GM19239 (cell line): Measurements from ENCODE around the gene GINS3.
"Not testable (repeated sequence)": the region's sequence is repeated elsewhere in the genome, so short reads cannot be mapped to it uniquely, and the experiment has no call there.

ENCODE experiments used
- DNase-seq: peaks from one replicate; pipeline ENCODE4 v3.0.0; 2011; ENCODE audit warnings: low spot score; ENCODE audit not compliant: insufficient read length
- FAIRE-seq: peaks from 2 replicates; lab custom pipeline; 2011; peaks lifted over from hg19 to GRCh38; lab: Jason Lieb, UNC

Gene GINS3

GRCh38 chr16:58385218-58385773 lies 7.0 kb upstream of the GINS3 start:
- no peak for FAIRE-seq
- DNase-seq: no peak

GRCh38 chr16:58389724-58390123 lies 2.5 kb upstream of the GINS3 start:
- FAIRE-seq (no peak), DNase-seq (no peak)

DNA sequence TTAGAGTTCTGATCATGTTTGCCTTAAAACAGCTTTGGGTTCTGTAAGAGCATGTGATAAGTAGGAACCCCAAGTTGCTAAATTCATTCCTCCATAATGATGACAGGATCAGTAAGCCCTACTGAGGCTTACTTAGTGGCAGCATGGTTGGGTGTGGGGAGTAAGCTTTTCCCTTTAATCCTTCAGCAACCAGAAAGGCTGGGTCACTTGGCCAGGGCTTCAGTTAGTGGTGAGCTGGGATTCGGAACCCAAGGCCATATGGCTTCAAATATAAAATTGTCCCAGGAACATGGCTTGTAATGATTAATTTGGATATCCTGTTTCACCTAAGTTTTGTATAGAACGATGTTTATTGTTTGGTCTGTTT lies 850 bp downstream of the GINS3 start:
- DNase-seq (peak; percentile 31), FAIRE-seq (no peak)

GRCh38 chr16:58396897-58397296 lies 4.6 kb downstream of the GINS3 start:
- DNase-seq, FAIRE-seq: not testable (repeated sequence)

- FAIRE-seq: no peak
Observed at GRCh38 chr16:58399718-58400633, 7.7 kb downstream of the GINS3 start.

DNA sequence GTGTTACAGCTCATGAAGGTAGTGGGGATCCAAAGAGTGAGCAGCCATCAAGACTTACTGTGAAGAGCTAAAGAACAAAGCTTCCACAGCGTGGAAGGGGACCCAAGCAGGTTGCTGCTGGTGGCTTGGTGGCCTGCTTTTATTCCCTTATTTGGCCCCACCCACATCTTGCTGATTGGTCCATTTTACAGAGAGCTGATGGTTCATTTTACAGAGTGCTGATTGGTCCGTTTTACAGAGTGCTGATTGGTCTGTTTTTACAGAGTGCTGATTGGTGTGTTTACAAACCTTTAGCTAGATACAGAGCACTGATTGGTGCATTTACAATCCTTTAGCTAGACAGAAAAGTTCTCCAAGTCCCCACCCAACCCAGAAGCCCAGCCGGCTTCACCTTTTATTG lies 9.0 kb downstream of the GINS3 start:
- not testable (repeated sequence) for FAIRE-seq, DNase-seq

More at GRCh38 chr16:58399718-58400633, 7.7 kb downstream of the GINS3 start:
- DNase-seq: no peak

DNA sequence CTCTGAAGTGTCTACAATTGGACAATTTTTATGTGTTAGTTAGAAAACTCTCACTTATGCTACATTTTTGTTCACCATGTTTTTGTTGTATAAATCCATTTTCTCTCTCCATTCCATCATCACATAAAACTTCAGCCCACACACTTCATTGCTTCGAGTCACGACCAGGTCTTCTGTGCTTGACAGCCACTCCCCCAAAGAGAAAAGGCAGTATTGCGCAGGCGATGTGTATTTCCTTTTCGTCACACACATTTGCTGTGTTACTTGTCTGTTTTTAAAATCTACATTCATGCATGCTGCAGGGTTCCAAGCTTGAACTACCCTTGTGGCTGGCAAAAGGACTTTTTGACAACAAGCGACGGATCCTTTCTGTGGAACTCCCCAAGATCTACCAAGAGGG lies 10.5 kb downstream of the GINS3 start:
- DNase-seq (no peak), FAIRE-seq (no peak)

DNA sequence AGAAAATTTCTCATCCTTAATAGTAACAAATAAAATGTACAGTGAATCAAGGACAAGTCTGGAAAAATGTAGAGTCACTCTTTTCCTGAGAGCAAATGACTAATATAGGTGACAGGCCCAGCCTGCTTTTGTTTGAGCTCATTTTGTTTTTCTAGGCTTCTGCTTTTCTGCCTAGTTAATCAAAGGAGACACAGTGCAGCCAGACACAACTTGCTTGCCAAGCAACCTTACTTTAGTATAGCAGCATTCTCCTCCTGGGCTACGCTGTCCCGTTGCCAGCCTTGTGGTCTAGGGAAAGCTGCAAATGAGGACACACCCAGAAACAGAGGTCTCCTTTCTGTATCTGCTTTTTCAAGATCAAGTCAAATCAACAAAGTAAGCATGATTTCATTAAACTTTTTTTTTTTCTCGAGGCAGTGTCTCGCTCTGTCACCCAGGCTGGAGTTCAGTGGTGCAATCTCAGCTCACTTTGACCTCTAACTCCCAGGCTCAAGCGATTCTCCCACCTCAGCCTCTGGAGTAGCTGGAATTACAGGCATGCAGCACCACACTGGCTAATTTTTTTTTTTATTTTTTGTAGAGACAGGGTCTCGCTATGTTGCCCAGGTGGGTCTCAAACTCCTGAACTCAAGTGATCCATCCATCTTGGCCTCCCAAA lies 17.2 kb downstream of the GINS3 start:
- no peak for DNase-seq
- FAIRE-seq: no peak

DNA sequence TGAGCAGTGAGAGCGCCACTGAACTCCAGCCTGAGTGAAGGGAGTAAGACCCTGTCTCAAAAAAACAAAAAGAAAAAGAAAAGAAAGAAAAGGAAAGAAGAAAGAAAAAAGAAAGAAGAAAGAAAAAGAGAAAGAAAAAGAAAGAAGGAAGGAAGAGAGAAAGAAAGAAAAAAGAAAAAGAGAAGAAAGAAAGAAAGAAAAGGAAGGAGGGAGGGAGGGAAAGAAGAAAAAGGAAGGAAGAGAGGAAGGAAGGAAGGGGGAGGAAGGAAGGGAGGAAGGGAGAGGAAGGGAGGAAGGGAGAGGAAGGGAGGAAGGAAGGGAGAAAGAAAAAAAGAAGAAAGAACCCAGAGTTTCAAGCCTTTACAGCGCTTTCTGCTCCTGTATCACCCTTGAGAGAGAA lies 19.1 kb downstream of the GINS3 start:
- FAIRE-seq (no peak), DNase-seq (no peak)

DNA sequence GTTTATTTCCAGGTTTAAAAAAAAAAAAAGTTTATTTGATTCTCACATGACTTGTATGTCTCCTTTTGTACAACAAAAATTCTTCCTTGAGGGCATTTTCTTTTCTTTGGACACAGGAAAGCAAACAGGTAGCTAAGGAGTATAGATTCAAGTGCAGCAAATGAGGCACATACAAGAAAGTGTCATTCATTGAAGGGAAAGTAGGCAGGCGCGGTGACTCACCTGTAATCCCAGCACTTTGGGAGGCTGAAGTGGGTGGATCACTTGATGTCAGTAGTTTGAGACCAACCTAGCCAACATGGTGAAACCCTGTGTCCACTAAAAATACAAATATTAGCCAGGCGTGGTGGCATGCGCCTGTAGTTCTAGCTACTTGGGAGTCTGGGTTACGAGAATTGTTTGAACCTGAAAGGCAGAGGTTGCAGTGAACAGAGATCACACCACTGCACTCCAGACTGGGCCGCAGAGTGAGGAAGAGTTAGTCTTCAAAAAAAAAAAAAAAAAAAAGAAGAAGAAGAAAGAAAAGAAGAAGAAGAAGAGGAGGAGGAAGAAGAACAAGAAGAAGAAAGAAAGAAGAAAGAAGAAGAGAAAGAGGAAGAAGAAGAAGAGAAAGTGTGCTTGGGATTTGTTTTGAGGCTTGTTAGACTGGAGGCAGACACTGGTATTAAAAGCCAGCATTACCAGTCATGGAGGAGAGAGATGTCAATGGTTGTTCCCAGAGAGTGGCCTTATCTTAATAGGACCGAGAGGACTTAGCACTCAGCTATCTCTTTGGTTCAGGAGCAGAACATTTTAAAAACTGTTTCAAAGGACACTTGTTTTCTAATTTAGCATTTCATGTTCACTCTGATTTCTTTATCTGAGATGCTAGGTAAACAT lies 19.7 kb downstream of the GINS3 start:
- no peak for DNase-seq
- FAIRE-seq: no peak

DNA sequence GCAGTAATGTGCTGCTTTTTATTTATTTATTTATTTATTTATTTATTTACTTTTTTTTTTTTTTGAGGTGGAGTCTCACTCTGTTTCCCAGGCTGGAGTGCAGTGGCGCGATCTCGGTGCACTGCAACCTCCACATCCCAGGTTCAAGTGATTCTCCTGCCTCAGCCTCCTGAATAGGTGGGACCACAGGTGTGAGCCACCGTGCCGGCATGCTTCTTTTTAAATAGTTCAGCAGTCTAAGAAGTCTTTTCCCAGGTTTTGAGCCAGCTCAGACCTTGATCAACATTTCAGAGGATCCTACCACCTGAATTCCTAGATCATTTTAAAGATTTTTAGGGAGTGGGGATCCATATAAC lies 20.3 kb downstream of the GINS3 start:
- FAIRE-seq, DNase-seq: not testable (repeated sequence)

- DNase-seq (no peak), FAIRE-seq (no peak)
Observed at GRCh38 chr16:58413359-58413758, 21.1 kb downstream of the GINS3 start.

GRCh38 chr16:58415003-58415402 lies 22.7 kb downstream of the GINS3 start:
- FAIRE-seq: no peak
- no peak for DNase-seq

- FAIRE-seq, DNase-seq: not testable (repeated sequence)
Observed at GRCh38 chr16:58415961-58416360, 23.7 kb downstream of the GINS3 start.

- DNase-seq: no peak
- FAIRE-seq: no peak
Observed at GRCh38 chr16:58417035-58417434, 24.8 kb downstream of the GINS3 start.

DNA sequence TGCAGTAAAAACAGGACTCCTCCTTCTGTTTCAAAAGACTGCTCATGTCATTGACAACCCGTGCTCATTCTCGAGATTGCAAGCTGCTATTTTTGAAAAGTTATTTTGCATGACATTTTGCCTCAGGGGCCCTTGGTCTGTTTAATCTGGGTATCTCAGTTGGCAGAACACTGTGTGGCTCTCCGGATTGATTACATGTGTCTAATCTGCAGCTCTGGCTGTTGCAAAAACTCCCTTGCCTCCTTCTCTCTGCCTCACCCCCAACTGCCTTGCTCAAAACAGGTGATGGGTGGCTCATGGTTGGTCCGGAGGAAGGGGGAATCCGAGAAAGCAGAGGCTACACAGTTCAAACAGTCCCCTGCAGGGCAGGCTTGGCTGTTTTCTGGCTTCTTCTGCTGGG lies 25.3 kb downstream of the GINS3 start:
- no peak for DNase-seq
- FAIRE-seq: no peak

DNA sequence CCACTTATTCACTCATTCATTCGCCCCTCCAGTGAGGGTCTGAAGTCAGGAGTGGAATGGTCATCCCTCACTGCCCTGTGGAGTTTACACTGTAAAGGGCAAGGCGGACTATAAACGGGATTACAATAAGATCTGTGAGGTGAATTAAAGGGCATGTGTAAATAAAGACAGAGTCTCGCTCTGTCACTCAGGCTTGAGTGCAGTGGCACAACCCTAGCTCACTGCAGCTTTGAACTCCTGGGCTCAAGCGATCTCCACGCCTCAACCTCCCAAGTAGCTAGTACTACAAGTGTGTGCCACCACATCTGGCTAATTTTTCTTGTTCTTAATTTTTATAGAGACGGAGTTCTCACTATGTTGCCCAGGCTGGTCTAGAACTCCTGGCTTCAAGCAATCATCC lies 25.8 kb downstream of the GINS3 start:
- DNase-seq (no peak), FAIRE-seq (no peak)

GRCh38 chr16:58418601-58419000 lies 26.3 kb downstream of the GINS3 start:
- DNase-seq (no peak), FAIRE-seq (no peak)

- DNase-seq (no peak), FAIRE-seq (no peak)
Observed at GRCh38 chr16:58419241-58419990, 27.1 kb downstream of the GINS3 start.

- no peak for FAIRE-seq
- no peak for DNase-seq
Observed at GRCh38 chr16:58421059-58421458, 28.8 kb downstream of the GINS3 start.
